UCSD-AML1 (cell line): ENCODE measurements around the gene IL12RB2.

Experiments used
- DNase-seq: peaks from one replicate; lab custom pipeline; 2025; ENCODE audit not compliant: unreplicated experiment; lab: John Stamatoyannopoulos, UW

The IL12RB2 gene

DNA sequence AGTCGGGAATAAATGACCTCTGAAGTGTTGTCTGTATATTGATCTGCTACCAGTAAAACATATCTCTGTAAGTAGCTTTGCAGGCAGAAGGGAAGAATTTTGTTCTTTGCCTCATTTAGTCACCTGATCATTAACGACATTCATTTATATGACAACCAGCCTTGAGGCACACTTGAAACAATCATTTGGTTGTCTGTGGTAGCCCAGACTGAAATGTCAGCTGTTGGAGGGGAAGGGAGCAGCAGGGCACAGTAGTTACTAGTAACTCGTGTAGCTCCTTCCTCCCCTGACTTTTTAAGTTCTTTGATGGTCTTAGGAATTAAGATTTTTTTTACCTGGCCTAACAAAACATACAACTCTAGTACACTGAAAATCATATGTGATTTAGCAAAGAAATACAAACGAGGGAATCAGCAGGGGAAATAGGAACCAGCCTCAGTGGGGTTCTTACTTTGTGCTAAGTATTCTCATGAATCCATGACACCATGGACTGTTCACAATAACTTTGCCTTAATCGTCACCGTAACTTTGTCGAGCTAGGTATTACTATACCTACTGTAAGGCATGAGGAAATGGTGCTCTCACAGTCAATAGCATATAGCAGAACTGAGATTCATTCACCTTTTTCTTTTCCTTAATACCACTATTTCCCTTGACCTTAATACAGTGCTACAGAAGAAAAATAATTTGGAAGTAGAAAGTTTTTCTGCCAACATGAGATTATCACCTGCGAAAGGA is 6.4 kb downstream of the IL12RB2 start:
- DNase-seq = no peak

GRCh38 chr1:67314696-67315095 is 7.0 kb downstream of the IL12RB2 start:
- DNase-seq = no peak

DNA sequence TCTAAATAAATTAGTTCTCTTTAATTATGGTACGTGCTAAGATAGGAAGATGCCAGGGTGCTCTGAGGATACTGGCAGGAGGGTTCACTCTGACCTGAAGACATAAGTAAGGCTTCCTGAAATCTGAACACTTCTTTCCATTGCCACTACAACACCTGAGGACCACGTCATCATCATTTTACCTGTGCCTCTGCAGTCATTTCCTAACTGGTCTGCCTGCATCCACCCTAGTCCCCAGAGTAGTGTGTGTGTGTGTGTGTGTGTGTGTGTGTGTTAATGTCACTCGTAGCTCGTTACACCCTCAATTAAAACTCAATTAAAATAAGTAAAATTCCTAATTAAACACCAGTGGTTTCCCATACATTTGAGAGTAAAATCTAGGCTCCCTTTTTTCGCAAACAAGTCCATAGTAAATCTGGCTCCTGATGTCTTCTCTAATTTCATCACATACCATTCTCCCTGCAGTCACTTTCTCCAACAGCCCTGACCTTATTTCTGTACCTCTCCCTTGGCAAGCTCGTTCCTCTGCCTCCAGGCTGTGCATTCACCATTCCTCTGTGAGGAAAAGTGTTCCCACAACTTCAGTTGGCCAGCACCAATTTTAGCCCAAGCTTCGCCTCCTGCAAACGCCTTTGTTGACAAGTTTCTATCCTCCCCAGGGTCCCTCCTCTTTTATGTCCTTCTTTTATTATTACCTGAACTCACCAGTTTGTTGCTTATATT is 8.7 kb downstream of the IL12RB2 start:
- DNase-seq = no peak

DNA sequence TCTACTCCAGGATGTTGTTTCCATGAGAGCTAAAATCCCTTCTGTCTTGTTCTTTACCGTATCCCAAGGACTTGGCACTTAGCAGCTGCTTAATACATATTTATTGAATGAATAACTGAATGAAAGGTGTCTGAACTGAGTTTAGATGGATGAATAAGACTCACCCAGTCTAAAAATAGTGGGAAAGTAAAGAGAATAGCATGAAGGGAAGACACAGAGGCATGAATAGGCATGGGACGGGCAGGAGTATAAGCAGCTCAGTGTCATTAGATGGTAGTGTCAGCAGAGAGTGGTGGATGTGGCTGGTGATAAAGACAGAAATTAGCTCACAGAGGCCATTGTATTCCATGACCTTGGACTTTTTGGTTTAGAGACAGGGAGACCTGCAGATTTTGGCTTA is 9.2 kb downstream of the IL12RB2 start:
- DNase-seq = no peak

- DNase-seq = no peak
Observed at GRCh38 chr1:67317803-67318202, 10.1 kb downstream of the IL12RB2 start.

- DNase-seq = no peak
Observed at GRCh38 chr1:67322442-67322841, 14.8 kb downstream of the IL12RB2 start.

- DNase-seq = no peak
Observed at GRCh38 chr1:67323087-67323486, 15.4 kb downstream of the IL12RB2 start.

- DNase-seq = no peak
Observed at GRCh38 chr1:67324068-67324467, 16.4 kb downstream of the IL12RB2 start.

DNA sequence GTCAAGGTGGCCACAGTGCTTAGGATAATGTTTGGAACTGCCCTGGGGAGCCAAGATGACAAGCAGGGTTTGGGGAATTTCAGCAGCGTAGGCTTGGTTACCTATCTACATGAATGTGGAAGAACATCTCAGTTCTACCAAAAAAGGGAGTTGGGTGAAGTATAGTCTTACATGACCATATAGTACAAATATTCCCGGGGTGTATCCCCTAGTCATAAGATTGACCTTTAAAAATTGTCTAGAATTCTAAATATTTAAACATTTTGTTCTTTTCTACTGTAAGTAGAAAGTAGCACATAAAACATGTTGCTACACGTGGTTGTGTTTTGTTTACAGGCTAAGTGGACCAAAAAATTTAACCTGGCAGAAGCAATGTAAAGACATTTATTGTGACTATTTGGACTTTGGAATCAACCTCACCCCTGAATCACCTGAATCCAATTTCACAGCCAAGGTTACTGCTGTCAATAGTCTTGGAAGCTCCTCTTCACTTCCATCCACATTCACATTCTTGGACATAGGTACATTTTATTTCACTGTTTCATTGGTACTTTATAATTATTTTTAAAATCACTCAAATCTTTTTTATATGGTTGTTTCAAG is 20.3 kb downstream of the IL12RB2 start:
- no peak for DNase-seq

DNA sequence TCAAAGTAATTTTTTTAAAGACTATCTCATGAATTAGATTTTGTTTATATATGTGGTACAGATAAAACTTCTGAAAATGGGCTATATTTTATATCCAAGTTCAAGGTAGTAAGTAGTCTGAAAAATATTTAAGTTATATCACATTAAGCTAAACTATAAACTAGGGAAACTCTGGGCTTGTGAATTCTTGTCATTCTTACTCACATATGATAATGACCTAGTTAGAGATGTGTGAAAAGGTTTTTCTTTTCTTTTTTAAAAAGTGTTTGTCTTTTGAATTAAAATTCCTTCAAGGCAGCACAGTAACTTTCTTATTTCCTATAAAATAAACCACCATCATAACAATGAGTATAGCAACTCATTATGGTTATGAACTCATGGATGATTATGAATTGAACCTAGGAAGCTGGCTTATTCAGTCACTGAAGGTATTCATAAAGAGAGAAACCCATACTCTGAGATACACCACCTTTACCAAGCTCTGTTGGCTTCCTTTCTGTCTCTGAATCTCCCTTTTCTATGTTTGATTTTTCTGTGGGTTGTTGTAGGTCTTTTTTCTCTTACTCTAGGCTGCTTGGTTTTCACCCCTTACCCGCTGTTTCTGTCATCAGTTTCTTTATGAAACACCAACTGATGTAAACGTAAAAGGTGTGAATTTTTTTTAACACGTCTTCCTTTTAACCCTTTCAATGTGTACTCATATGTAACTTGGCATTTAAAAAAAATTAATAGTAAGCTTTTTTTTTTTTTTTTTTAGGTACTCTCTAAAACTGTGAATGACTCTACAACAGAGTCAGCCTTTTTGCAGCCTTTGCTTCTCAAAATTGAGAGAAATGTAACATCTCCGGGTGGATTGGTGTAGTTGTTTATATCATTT is 25.2 kb downstream of the IL12RB2 start:
- DNase-seq = no peak

DNA sequence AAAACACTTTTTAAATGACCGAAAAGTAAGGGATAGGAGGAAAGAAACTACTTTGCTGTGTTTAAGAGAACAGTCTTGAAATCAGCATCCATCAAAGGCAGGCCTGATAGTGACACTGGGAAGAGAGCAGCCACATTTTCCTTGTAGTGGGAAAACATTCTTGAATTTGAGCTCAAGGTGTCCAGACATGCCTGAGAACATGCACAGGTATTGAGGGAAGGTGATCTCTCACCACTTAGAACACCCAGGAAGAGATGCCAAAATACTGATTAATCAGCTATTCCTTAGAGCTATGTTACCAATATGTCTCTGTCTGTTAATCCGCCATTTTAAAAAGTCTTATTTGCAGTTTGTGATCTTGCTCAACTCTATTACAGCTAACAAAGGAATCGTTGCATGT is 25.9 kb downstream of the IL12RB2 start:
- no peak for DNase-seq

DNA sequence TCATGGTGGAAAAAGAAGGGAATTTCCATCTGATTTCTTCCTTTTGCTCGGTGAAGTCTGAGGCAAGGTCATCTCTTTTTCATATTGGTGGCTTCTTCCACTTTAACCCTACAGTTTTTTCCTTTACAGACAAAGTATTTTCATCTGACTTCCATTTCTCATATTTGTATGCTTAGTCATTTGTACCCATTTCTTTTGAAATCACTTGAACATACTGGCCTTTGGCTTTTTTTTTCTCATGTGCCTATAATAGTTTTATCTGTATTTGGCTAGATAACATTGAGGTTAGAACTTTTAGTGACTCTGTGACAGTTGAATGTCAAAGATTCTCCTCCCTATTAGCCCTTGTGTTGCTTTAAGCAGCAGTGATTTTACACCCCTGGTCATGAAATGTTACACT is 27.7 kb downstream of the IL12RB2 start:
- DNase-seq = no peak

GRCh38 chr1:67336157-67336556 is 28.5 kb downstream of the IL12RB2 start:
- DNase-seq = no peak

DNA sequence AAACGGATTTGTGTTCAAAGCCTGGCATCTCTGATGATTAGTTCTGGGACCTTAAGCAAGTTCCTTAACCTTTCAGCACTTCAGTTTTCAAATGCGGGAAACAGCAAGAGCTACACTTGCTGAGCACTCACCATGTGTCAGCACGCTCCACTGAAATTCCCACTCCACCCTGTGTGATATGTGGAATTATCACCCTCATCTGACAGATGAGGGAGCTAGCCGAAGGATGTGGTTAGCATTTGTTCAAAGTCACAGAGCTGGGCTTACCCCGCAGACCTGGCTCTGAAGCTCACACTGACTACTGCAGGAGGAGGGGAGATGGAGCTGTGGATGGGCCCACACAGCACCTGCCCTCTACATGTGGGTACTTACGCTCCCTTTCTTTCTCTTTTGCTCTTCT is 29.1 kb downstream of the IL12RB2 start:
- DNase-seq = no peak

DNA sequence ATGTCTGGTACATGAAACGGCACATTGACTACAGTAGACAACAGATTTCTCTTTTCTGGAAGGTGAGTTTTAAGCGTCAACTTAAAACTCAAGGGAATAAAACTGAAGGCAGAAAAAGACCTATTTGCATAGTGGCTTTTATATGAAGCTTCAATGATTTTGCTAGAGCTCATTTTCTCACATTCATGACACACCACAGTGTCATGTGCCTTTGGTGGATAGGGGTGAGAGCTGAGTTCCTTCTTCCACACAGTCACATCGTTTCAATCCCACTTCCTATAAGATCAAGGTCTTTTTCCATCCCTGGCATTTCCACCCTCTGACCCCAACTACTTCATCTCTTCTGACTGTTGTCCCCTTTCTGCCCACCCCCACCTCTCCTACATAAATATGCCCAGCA is 31.0 kb downstream of the IL12RB2 start:
- no peak for DNase-seq

DNA sequence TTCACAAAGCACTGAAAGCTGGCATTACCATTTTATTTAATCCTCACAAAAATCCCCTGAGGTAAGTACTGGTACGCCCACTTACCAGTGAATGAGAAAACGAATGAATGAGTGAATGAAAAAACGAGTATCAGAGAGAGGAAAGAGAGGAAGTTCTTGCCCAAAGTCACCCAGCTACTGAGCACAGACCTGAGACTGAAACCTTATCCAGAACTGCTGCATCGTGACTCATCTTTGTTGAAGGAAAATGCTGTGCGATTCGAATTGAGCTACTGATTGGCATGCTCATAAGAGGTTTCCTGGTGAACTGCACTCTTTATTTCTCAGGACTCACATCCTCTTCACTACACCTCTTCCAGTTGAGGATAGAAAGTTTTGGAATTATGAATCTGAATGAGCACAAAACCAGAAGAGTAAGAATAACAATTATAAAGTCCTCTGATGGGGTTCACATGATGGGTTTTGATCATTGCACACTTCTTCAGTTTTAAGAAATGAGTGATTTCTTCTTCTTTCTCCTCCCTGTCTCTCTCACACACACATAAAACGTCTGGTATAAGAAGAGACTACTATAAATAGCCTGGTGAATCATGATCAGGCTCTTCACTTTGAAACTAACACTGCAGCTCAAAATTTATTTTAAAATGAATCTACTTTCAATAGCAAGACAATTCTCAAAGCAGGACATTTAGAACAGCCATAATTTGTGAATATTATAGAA is 32.1 kb downstream of the IL12RB2 start:
- no peak for DNase-seq

DNA sequence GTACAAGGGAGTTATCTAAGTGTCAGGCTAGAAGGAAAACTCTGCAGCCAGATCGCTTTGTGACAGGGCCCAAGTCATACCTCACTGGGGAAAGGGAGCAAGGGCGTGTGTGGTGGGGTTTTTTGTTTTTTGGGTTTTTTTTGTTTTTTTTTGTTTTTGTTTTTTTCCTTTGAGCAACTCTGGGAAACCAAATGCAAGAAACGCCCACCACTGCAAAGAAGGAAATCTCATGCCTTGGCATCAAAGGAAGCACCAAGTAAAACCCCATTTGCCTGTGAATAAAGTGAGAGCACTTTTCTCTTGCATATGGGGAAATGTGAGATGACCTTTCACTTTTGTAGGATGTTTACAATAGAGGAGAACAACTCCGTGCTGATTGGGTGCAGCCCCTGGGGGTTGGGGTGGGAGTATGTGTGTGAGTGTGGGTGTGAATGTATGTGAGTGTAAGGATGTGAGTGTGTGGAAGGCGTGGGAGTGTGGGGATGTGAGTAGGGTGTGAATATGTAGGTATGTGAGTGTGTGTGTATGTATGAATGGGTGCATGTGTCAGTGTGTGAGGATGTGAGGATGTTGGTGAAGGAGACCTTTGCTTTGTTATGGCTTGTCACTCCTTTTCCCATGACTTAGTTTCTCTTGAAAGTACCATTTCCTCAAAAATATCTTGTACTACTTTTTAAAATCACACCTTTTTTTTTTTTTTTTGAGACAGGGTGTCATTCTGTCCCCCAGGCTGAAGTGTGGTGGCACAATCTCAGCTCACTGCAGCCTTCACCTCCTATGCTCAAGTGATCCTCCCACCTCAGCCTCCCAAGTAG is 34.6 kb downstream of the IL12RB2 start:
- no peak for DNase-seq

GRCh38 chr1:67345556-67345955 is 37.9 kb downstream of the IL12RB2 start:
- DNase-seq = no peak

DNA sequence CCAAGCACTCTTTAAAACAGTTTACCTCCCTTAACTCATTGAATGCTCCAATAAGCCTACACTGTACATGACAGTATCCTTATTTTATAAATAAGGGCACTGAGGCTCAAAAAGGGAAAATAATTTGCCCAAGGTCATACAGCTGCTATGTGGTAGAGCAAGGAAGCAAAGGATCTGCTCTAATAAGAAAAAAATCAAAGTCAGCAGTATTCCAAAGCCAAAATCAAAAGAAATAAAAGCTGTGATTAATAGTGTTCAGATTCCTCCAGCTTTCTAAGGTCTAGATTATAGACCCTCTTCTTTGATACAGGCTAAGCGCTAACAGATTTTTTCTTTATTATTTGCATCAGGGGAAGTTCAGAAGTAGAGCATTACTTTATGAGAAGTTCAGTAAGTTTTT is 39.3 kb downstream of the IL12RB2 start:
- no peak for DNase-seq
